ENCODE measurements around the gene MAPK7. TPM values are rescaled to one million over a fixed set of nuclear protein-coding genes. Genes with fewer than 3 reads are reported as not detected.

Gene MAPK7
- total RNA-seq, 1 donor from 2014 or later: 22.6 TPM

- Mint-ChIP-seq H3K9me3 (no peaks in the 10 kb centered on the region), H3K27me3 (no peaks in the 10 kb centered on the region), H3K4me1 (peaks cover 63% of the 10 kb centered on the region), H3K36me3 (ENCODE audit: low read depth) (peaks cover 3% of the 10 kb centered on the region), H3K4me3 (no peak overlapping the region), H3K27ac (no peak overlapping the region)
- intact Hi-C loops (cut with micrococcal nuclease): no loop called here
- DNase-seq: no peak
Measured at GRCh38 chr17:19372866-19373504, 5.3 kb upstream of the MAPK7 start.

DNA sequence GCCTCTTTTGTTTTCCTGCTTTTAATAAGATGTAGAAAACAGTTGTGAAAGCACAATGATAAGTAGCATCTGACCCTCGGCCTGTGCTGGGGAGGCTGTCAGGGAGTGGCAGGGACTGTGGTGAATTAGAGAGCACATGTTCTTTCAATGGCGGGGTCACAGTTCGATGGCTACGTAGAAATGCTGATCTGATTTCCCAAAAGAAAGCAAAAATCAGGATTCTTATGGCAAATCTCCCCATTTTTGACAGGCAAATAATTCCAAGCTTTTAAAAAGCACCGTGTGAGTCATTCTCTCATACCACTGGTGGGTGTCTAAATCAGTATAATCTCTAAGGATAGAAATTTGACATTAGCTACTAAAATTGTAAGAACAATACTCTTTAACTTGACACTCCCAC, 4.2 kb upstream of the MAPK7 start:
- intact Hi-C loops (cut with micrococcal nuclease): no loop called here
- Mint-ChIP-seq H3K4me1 (peaks cover 52% of the 10 kb centered on the region), H3K4me3 (no peak overlapping the region), H3K27me3 (no peaks in the 10 kb centered on the region), H3K9me3 (no peaks in the 10 kb centered on the region), H3K27ac (no peak overlapping the region), H3K36me3 (ENCODE audit: low read depth) (peaks cover 4% of the 10 kb centered on the region)
- no peak for DNase-seq

- H3K36me3 Mint-ChIP-seq (ENCODE audit: low read depth): peaks cover 11% of the 10 kb centered on the region
- H3K4me3 Mint-ChIP-seq: peak overlapping the region; percentile 40
- intact Hi-C loops (cut with micrococcal nuclease): loop anchor here (5.0 kb wide), 1 partner anchor 72 kb away; no protein-coding TSS in a partner anchor
- H3K27me3 Mint-ChIP-seq: no peaks in the 10 kb centered on the region
- H3K27ac Mint-ChIP-seq: no peak overlapping the region
- H3K4me1 Mint-ChIP-seq: peaks cover 40% of the 10 kb centered on the region
- H3K9me3 Mint-ChIP-seq: no peaks in the 10 kb centered on the region
- no peak for DNase-seq
Measured at GRCh38 chr17:19375732-19376131, 2.6 kb upstream of the MAPK7 start.

GRCh38 chr17:19376811-19377210, 1.5 kb upstream of the MAPK7 start:
- H3K4me1 Mint-ChIP-seq: peaks cover 30% of the 10 kb centered on the region
- peak overlapping the region; percentile 98 for H3K4me3 Mint-ChIP-seq
- H3K36me3 Mint-ChIP-seq (ENCODE audit: low read depth): peaks cover 16% of the 10 kb centered on the region
- H3K27me3 Mint-ChIP-seq: no peaks in the 10 kb centered on the region
- intact Hi-C loops (cut with micrococcal nuclease): loop anchor here (1.0 to 5.0 kb wide), 2 partner anchors 70 to 130 kb away; no protein-coding TSS in a partner anchor
- peak overlapping the region; percentile 98 for H3K27ac Mint-ChIP-seq
- H3K9me3 Mint-ChIP-seq: no peaks in the 10 kb centered on the region
- DNase-seq: no peak

GRCh38 chr17:19377602-19378415, 489 bp upstream of the MAPK7 start:
- H3K9me3 Mint-ChIP-seq: no peaks in the 10 kb centered on the region
- peaks cover 21% of the 10 kb centered on the region for H3K4me1 Mint-ChIP-seq
- peak; percentile 99 for DNase-seq
- peaks cover 21% of the 10 kb centered on the region for H3K36me3 Mint-ChIP-seq (ENCODE audit: low read depth)
- intact Hi-C loops (cut with micrococcal nuclease): loop anchor here (1.0 to 5.0 kb wide), 4 partner anchors 16 to 270 kb away; partner anchors contain the start of genes ALDH3A2 and B9D1
- H3K27ac Mint-ChIP-seq: peak overlapping the region; percentile 98
- H3K4me3 Mint-ChIP-seq: peak overlapping the region; percentile 98
- H3K27me3 Mint-ChIP-seq: no peaks in the 10 kb centered on the region

- DNase-seq: no peak
- intact Hi-C loops (cut with micrococcal nuclease): loop anchor here (5.0 kb wide), 1 partner anchor 68 kb away; no protein-coding TSS in a partner anchor
- Mint-ChIP-seq H3K9me3 (no peaks in the 10 kb centered on the region), H3K4me3 (peak overlapping the region; percentile 98), H3K27ac (peak overlapping the region; percentile 48), H3K27me3 (no peaks in the 10 kb centered on the region), H3K36me3 (ENCODE audit: low read depth) (peaks cover 30% of the 10 kb centered on the region), H3K4me1 (peaks cover 15% of the 10 kb centered on the region)
Measured at GRCh38 chr17:19379361-19380065, 1.2 kb downstream of the MAPK7 start.

- Mint-ChIP-seq H3K9me3 (no peaks in the 10 kb centered on the region), H3K36me3 (ENCODE audit: low read depth) (peaks cover 32% of the 10 kb centered on the region), H3K27me3 (no peaks in the 10 kb centered on the region), H3K27ac (no peak overlapping the region), H3K4me1 (peaks cover 11% of the 10 kb centered on the region), H3K4me3 (no peak overlapping the region)
- intact Hi-C loops (cut with micrococcal nuclease): no loop called here
- no peak for DNase-seq
Measured at GRCh38 chr17:19380481-19381301, 2.4 kb downstream of the MAPK7 start.

DNA sequence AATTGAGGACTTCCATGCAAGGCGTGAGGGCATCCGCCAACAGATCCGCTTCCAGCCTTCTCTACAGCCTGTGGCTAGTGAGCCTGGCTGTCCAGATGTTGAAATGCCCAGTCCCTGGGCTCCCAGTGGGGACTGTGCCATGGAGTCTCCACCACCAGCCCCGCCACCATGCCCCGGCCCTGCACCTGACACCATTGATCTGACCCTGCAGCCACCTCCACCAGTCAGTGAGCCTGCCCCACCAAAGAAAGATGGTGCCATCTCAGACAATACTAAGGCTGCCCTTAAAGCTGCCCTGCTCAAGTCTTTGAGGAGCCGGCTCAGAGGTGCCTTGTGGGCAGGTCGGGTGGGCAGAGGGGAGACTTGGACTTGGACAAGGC, 3.1 kb downstream of the MAPK7 start:
- Mint-ChIP-seq H3K9me3 (no peaks in the 10 kb centered on the region), H3K4me1 (peaks cover 9% of the 10 kb centered on the region), H3K36me3 (ENCODE audit: low read depth) (peaks cover 32% of the 10 kb centered on the region), H3K27ac (no peak overlapping the region), H3K27me3 (no peaks in the 10 kb centered on the region), H3K4me3 (no peak overlapping the region)
- intact Hi-C loops (cut with micrococcal nuclease): no loop called here
- no peak for DNase-seq

- no peaks in the 10 kb centered on the region for H3K27me3 Mint-ChIP-seq
- intact Hi-C loops (cut with micrococcal nuclease): no loop called here
Measured at GRCh38 chr17:19381741-19382444, 3.6 kb downstream of the MAPK7 start.

GRCh38 chr17:19382531-19383444, 4.5 kb downstream of the MAPK7 start:
- H3K9me3 Mint-ChIP-seq: no peaks in the 10 kb centered on the region
- H3K4me1 Mint-ChIP-seq: peaks cover 3% of the 10 kb centered on the region
- DNase-seq: no peak
- H3K27me3 Mint-ChIP-seq: peaks cover under 1% of the 10 kb centered on the region
- H3K27ac Mint-ChIP-seq: no peak overlapping the region
- H3K4me3 Mint-ChIP-seq: no peak overlapping the region
- peaks cover 32% of the 10 kb centered on the region for H3K36me3 Mint-ChIP-seq (ENCODE audit: low read depth)
- intact Hi-C loops (cut with micrococcal nuclease): no loop called here

More at GRCh38 chr17:19381741-19382444, 3.6 kb downstream of the MAPK7 start:
- no peak overlapping the region for H3K27ac Mint-ChIP-seq
- peaks cover 32% of the 10 kb centered on the region for H3K36me3 Mint-ChIP-seq (ENCODE audit: low read depth)
- DNase-seq: no peak
- peaks cover 7% of the 10 kb centered on the region for H3K4me1 Mint-ChIP-seq
- H3K9me3 Mint-ChIP-seq: no peaks in the 10 kb centered on the region
- H3K4me3 Mint-ChIP-seq: no peak overlapping the region

DNA sequence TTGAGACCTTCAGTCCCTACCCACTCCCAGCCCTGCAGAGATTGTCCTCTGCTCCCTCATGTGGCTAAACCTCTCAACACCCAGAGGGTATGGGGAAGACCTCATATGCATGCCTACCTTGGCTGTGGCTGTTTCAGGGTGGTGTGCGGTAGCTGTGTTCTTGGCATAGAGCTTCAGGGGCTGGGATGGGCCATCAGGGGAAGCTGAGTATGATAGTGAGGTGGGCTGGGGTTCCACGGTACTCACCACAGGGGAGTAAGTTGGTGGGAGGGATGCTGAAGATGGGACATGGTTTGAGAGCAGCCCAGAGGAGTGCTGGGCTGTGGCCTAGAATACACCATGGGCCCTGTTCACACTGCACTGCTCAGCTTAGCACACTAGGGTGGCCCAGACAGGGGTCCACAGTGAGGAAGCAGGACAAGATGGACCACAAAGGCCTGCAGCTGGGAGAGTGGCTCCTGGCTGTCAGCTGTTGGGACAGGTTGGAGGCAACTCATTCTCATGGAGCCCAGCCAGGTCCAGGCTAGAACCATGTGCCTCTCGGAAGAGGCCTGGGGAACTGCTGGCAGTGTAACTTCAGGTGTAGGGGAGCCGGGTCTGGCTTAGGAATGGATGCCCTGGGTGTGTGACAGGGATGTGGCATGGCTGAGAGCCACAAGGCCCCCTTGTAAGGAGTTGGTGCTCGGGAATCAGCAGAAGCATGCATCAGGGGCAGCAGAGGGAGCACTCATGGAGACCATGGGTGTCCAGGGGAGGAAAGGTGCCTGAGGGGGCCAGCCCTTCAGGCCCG, 5.6 kb downstream of the MAPK7 start:
- peaks cover 3% of the 10 kb centered on the region for H3K27me3 Mint-ChIP-seq
- intact Hi-C loops (cut with micrococcal nuclease): no loop called here
- no peak overlapping the region for H3K27ac Mint-ChIP-seq
- H3K4me1 Mint-ChIP-seq: peaks cover 5% of the 10 kb centered on the region
- H3K36me3 Mint-ChIP-seq (ENCODE audit: low read depth): peaks cover 31% of the 10 kb centered on the region
- no peaks in the 10 kb centered on the region for H3K9me3 Mint-ChIP-seq
- H3K4me3 Mint-ChIP-seq: no peak overlapping the region
- DNase-seq: no peak
